ENCODE measurements around the gene FOXN1.

The FOXN1 gene

GRCh38 chr17:28527859-28528258, 21.7 kb downstream of the FOXN1 start:
- no peak for DNase-seq

GRCh38 chr17:28528327-28529012, 22.3 kb downstream of the FOXN1 start:
- DNase-seq = no peak

GRCh38 chr17:28529013-28529400, 22.9 kb downstream of the FOXN1 start:
- DNase-seq = no peak

GRCh38 chr17:28530250-28530649, 24.1 kb downstream of the FOXN1 start:
- DNase-seq = no peak

GRCh38 chr17:28530926-28531325, 24.8 kb downstream of the FOXN1 start:
- no peak for DNase-seq

GRCh38 chr17:28532050-28532960, 26.2 kb downstream of the FOXN1 start:
- no peak for DNase-seq

GRCh38 chr17:28533091-28533807, 27.1 kb downstream of the FOXN1 start:
- DNase-seq = no peak

GRCh38 chr17:28534740-28535375, 28.7 kb downstream of the FOXN1 start:
- DNase-seq = no peak

- no peak for DNase-seq
These were observed 30.5 kb downstream of the FOXN1 start for GRCh38 chr17:28536532-28537218.

- no peak for DNase-seq
These were observed 31.1 kb downstream of the FOXN1 start for GRCh38 chr17:28537219-28537610.

- DNase-seq = no peak
These were observed 32.2 kb downstream of the FOXN1 start for GRCh38 chr17:28538296-28538895.

- no peak for DNase-seq
These were observed 34.1 kb downstream of the FOXN1 start for GRCh38 chr17:28540231-28540630.

GRCh38 chr17:28541439-28541838, 35.3 kb downstream of the FOXN1 start:
- no peak for DNase-seq

- no peak for DNase-seq
These were observed 38.4 kb downstream of the FOXN1 start for GRCh38 chr17:28544402-28545140.

GRCh38 chr17:28545141-28545503, 39.0 kb downstream of the FOXN1 start:
- DNase-seq = no peak

GRCh38 chr17:28545787-28546415, 39.8 kb downstream of the FOXN1 start:
- DNase-seq = no peak

- no peak for DNase-seq
These were observed 41.0 kb downstream of the FOXN1 start for GRCh38 chr17:28547096-28547622.

- DNase-seq = peak; percentile 73 to 77
These were observed 41.7 kb downstream of the FOXN1 start for GRCh38 chr17:28547623-28548416.

- no peak for DNase-seq
These were observed 42.4 kb downstream of the FOXN1 start for GRCh38 chr17:28548417-28549130.

Measured in CD4-positive, alpha-beta T cell treated with Interleukin-1 beta for 1 hour (primary cell).